Gastrocnemius medialis (tissue), 4 donors: ENCODE data around the gene PPP4R3B. TPM values are rescaled to one million over a fixed set of nuclear protein-coding genes. Genes with fewer than 3 reads are reported as not detected.
"Not testable (repeated sequence)": the region's sequence is repeated elsewhere in the genome, so short reads cannot be mapped to it uniquely, and the experiment has no call there.

Source experiments
- ATAC-seq, 2 donors: fragments of 150-250 bp; one replicate each; pipeline ENCODE4 v1.9.1; 2016
- DNase-seq, 2 donors: peaks; one replicate each; pipeline ENCODE4 v3.0.0-alpha.2; 2019
- H3K27ac ChIP-seq, 4 donors: fragments of 200-600 bp; sonication (generic); 1 replicate in 1 of 4; 2 replicates in 3 of 4; pipeline ENCODE4 v1.5.1; 2016 to 2018; ENCODE audit warnings: mild to moderate bottlenecking in 2 of 4, moderate library complexity in 1 of 4
- H3K27me3 ChIP-seq, 3 donors: fragments of 200-600 bp; sonication (generic) in 2 of 3; 1 replicate in 1 of 3; 2 replicates in 2 of 3; pipeline versions ENCODE4 v1.5.1 to v1.6.0; 2016 to 2019; ENCODE audit warnings: mild to moderate bottlenecking in 1 of 3, moderate library complexity in 1 of 3
- H3K36me3 ChIP-seq, 2 donors: fragments of 200-600 bp; sonication (generic) in 1 of 2; one replicate each; pipeline ENCODE4 v1.5.1; 2017 to 2018
- H3K4me1 ChIP-seq, 2 donors: fragments of 200-600 bp; sonication (generic) in 1 of 2; one replicate each; pipeline ENCODE4 v1.5.1; 2016 to 2017; ENCODE audit warnings: mild to moderate bottlenecking in 2 of 2
- H3K4me3 ChIP-seq, 4 donors: fragments of 200-600 bp; sonication (generic) in 3 of 4; 1 replicate in 1 of 4; 2 replicates in 3 of 4; pipeline ENCODE4 v1.5.1; 2016 to 2019; ENCODE audit warnings: mild to moderate bottlenecking in 2 of 4
- H3K9me3 ChIP-seq, 3 donors: fragments of 200-600 bp; sonication (generic) in 2 of 3; 1 replicate in 1 of 3; 2 replicates in 2 of 3; pipeline ENCODE4 v1.5.1; 2016 to 2019
- CTCF ChIP-seq, 5 experiments: fragments of 450-650 bp in 3 of 5; fragments of 200-600 bp in 2 of 5; sonication (generic) in 2 of 5; IDR thresholded peaks in 4 of 5; conservative IDR thresholded peaks in 1 of 5; 1 replicate in 4 of 5; 2 replicates in 1 of 5; pipeline ENCODE4 v1.5.1; 2016 to 2019; ENCODE audit warnings: antibody characterized with exemption in 5 of 5, mild to moderate bottlenecking in 3 of 5, moderate library complexity in 3 of 5
- POLR2A ChIP-seq, 2 donors: fragments of 450-650 bp; IDR thresholded peaks; one replicate each; pipeline ENCODE4 v1.6.1; 2017; ENCODE audit warnings: antibody characterized with exemption in 2 of 2, mild to moderate bottlenecking in 2 of 2, moderate library complexity in 2 of 2
- in situ Hi-C, 4 donors: fragments of 200-750 bp; cut with MboI; loops; one replicate each; pipeline versions ENCODE4 v1.15.0 to v1.8.0; 2017; ENCODE audit warnings: low sequenced_read_pairs in 4 of 4
- intact Hi-C: fragments of 100-400 bp; cut with DNase I; formaldehyde crosslinking; loops from one replicate; pipeline ENCODE4 v1.15.1; 2023; ENCODE audit warnings: low total_unique reads
- total RNA-seq, 4 donors: library from RNA; depleted of rRNA; stranded (reverse); fragments of >200 nt; gene quantifications; one replicate each; pipeline versions ENCODE4 v1.1.0 to v1.2.3, GENCODE V29; 2016

The PPP4R3B gene
- total RNA-seq, 4 donors from 2014 or later, result 20.6 to 30.3 (median 25.4) TPM

- ATAC-seq (no peak), DNase-seq (no peak)
- Histone ChIP-seq H3K4me1 (peaks cover 10 to 13% of the 10 kb centered on the region in 2 donors), H3K27ac (no peak overlapping the region), H3K36me3 (peaks cover 0 to 8% of the 10 kb centered on the region in 2 donors), H3K27me3 (no peaks in the 10 kb centered on the region), H3K9me3 (no peaks in the 10 kb centered on the region), H3K4me3 (no peak overlapping the region)
- intact Hi-C loops, result no loop called here
- TF ChIP-seq POLR2A (IDR thresholded peaks at IDR 0.05) (no peak), CTCF (IDR thresholded peaks at IDR 0.05 in 4 of 5, conservative IDR thresholded peaks at IDR 0.05 in 1 of 5) (no peak)
- in situ Hi-C loops, result no loop called here
Observed at GRCh38 chr2:55604027-55604565, 13.3 kb downstream of the PPP4R3B start.

GRCh38 chr2:55601849-55602248 is 15.6 kb downstream of the PPP4R3B start:
- Histone ChIP-seq H3K4me3 (no peak overlapping the region), H3K9me3 (no peaks in the 10 kb centered on the region), H3K27me3 (no peaks in the 10 kb centered on the region), H3K27ac (no peak overlapping the region), H3K4me1 (peaks cover 10 to 12% of the 10 kb centered on the region in 2 donors), H3K36me3 (peaks cover 0 to 27% of the 10 kb centered on the region in 2 donors)
- ATAC-seq, result no peak
- TF ChIP-seq CTCF (IDR thresholded peaks at IDR 0.05 in 4 of 5, conservative IDR thresholded peaks at IDR 0.05 in 1 of 5) (no peak), POLR2A (IDR thresholded peaks at IDR 0.05) (no peak)
- intact Hi-C loops, result no loop called here
- DNase-seq, result no peak
- in situ Hi-C loops, result no loop called here

GRCh38 chr2:55598056-55598795 is 19.2 kb downstream of the PPP4R3B start:
- no peak overlapping the region for H3K4me3 ChIP-seq
- no peak for ATAC-seq
- peaks cover 0 to 32% of the 10 kb centered on the region in 2 donors for H3K36me3 ChIP-seq
- in situ Hi-C loops (no loop called here), intact Hi-C loops (no loop called here)
- no peaks in the 10 kb centered on the region for H3K9me3 ChIP-seq
- H3K4me1 ChIP-seq, result no peaks in the 10 kb centered on the region
- H3K27me3 ChIP-seq, result no peaks in the 10 kb centered on the region
- TF ChIP-seq POLR2A (IDR thresholded peaks at IDR 0.05) (no peak), CTCF (IDR thresholded peaks at IDR 0.05 in 4 of 5, conservative IDR thresholded peaks at IDR 0.05 in 1 of 5) (no peak)
- DNase-seq, result no peak
- H3K27ac ChIP-seq, result no peak overlapping the region

GRCh38 chr2:55596795-55597194 is 20.6 kb downstream of the PPP4R3B start:
- DNase-seq, H3K9me3 ChIP-seq, in situ Hi-C loops, ATAC-seq, H3K27ac ChIP-seq, H3K4me1 ChIP-seq, H3K4me3 ChIP-seq, H3K27me3 ChIP-seq, intact Hi-C loops: not testable (repeated sequence)
- peaks cover 0 to 28% of the 10 kb centered on the region in 2 donors for H3K36me3 ChIP-seq

- no peak for TF ChIP-seq CTCF (IDR thresholded peaks at IDR 0.05 in 4 of 5, conservative IDR thresholded peaks at IDR 0.05 in 1 of 5)
- no peak for TF ChIP-seq POLR2A (IDR thresholded peaks at IDR 0.05)
Observed at GRCh38 chr2:55595536-55595935, 21.9 kb downstream of the PPP4R3B start.

More at GRCh38 chr2:55595536-55595935, 21.9 kb downstream of the PPP4R3B start:
- DNase-seq (no peak), ATAC-seq (no peak)
- intact Hi-C loops, result no loop called here
- no peak overlapping the region for H3K4me3 ChIP-seq
- no peaks in the 10 kb centered on the region for H3K9me3 ChIP-seq
- in situ Hi-C loops, result no loop called here
- H3K36me3 ChIP-seq, result peaks cover 0 to 24% of the 10 kb centered on the region in 2 donors
- H3K27me3 ChIP-seq, result no peaks in the 10 kb centered on the region
- no peaks in the 10 kb centered on the region for H3K4me1 ChIP-seq
- H3K27ac ChIP-seq, result no peak overlapping the region
